HG02623 (cell line): ENCODE measurements around the gene UBE2C.

Experiments
- ATAC-seq: cut with Tn5 transposase; IDR thresholded peaks from one replicate; pipeline ENCODE4 v1.9.1; 2021; ENCODE audit warnings: moderate library complexity; ENCODE audit not compliant: unreplicated experiment

The UBE2C gene

DNA sequence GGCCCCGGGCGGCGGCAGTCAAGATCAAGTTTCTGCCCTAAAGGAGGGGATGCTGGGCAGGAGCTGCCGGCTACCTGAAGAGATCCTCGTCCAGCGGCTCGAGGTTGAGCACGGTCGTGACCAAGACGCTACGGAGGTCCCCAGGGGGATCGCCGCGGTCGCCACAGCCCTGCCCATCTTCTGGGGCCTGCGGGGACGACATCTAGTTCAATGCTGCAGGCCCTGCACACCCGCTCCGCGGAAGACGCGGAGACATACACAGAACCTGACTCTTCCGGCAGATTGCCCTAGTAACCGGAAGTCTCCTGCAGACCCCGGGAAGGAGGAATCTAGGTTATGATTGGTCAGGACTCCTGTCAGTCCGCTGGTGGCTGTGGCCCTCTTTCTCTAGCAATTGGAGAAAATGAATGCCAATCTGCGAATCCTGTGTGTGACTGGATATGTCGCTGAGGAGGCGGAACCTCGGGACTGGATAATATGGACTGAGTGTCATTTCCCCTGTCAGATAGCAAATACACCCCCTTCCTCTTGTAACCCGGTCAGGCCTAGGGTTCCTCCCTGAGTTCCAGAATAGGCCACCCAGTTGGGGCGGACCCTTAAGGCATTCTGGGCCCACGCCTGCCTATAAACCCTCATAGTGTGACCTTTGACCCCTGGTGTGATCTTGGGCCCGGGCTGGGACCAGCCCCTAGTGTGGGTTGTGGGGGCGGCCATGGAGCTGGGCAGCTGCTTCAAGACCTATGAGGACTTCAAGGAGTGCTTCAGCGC lies 44.9 kb downstream of the UBE2C start, which contains the start of the genes ACOT8 and ZSWIM3:
Gene ACOT8 (minus strand): TSS at position 279 of the 768 bp plus-strand sequence. CDS start 77 bp downstream, at position 202.
Gene ZSWIM3 (plus strand): TSS at position 501 of the 768 bp plus-strand sequence. CDS start 212 bp downstream, at position 713.
- ATAC-seq = peak; percentile 97

DNA sequence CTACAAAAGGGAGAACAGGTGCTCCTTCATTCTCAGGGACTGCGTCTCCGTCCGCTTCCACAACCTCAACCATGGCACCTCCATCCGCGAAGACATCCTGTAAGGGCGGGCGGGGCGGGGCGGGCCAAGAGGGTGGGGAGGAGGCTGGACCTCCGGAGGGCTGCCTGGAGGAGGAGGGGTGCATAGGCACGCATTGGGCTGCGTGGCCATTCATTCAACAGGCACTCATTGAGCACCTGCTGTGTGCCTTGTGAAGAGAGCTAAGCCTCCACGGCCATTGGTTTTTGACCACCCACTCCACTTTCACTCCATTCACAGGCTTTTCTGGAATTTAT lies 45.4 kb downstream of the UBE2C start:
- peak; percentile 10 for ATAC-seq

DNA sequence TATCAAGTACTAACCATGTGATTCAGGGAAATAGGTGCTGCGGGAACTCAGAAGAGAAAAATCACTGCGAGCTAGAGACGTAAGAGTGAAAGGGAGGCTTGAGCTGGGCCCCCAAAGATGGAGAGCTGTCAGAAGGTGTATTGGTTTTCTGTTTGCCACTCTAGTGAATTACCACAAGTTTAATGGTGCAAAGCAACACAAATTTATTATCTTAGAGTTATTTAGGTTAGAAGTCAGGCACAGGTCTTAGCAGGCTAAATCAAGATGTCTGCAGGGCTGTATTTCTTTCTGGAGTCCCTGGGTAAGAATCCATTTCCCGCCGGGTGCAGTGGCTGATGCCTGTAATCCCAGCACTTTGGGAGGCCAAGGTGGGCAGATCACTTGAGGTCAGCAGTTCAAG lies 47.5 kb downstream of the UBE2C start:
- ATAC-seq = no peak

DNA sequence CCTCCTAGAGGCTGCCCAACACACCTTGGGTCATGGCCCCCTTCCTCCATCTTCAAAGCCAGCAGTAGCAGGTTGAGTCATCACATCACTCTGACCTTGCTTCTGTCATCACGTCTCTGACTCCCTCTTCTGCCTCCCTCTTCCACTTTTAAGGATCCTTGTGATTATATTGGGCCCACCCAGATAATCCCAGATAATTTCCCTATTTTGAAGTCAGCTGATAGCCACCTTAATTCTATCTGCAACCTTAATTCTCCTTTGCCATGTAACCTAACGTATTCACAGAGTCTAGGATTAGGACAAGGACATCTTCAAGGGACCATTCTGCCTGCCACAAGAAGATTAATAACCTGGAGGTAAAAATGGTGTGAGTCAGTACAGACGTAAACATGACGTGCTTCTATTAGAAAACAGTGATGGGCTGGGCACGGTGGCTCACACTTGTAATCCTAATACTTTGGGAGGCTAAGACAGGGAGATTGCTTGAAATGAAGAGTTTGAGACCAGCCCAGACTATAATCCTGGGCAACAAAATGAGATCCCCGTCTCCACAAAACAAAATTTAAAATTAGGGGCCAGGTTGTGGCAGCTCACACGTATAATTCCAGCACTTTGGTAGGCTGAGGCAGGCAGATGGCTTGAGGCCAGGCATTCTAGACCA lies 48.2 kb downstream of the UBE2C start:
- no peak for ATAC-seq

DNA sequence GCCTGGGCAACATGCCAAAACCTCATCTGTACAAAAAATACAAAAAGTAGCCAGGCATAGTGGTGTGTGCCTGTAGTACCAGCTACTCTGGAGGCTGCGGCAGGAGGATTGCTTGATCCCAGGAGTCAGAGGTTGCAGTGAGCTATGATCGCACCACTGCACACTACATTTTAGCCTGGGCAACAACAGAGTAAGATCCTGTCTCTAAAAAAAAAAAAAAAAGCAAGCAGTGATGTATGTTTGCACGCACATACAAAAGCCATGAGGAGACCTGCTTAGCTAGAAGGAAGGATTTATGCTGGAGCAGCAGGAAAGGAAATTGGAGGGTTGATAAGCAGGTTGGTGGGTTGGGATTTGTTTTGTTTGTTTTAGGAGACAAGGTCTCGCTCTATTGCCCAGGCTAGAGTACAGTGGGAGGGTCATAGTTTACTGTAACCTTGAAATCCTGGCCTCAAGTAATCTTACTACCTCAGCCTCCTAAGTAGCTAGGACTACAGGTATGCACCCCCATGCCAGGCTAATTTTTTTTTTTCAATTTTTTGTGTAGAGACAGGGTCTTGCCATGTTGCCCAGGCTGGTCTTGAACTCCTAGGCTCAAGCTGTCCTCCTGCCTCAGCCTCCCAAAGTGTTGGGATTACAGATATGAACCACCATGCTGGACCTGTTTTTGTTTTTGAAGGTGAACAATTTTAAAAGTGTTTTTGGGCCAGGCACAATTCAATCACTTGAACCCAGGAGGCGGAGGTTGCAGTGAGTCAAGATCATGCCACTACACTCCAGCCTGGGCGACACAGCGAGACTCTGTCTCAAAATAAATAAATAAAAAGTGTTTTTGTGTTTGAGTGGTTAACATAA lies 49.0 kb downstream of the UBE2C start:
- no peak for ATAC-seq

DNA sequence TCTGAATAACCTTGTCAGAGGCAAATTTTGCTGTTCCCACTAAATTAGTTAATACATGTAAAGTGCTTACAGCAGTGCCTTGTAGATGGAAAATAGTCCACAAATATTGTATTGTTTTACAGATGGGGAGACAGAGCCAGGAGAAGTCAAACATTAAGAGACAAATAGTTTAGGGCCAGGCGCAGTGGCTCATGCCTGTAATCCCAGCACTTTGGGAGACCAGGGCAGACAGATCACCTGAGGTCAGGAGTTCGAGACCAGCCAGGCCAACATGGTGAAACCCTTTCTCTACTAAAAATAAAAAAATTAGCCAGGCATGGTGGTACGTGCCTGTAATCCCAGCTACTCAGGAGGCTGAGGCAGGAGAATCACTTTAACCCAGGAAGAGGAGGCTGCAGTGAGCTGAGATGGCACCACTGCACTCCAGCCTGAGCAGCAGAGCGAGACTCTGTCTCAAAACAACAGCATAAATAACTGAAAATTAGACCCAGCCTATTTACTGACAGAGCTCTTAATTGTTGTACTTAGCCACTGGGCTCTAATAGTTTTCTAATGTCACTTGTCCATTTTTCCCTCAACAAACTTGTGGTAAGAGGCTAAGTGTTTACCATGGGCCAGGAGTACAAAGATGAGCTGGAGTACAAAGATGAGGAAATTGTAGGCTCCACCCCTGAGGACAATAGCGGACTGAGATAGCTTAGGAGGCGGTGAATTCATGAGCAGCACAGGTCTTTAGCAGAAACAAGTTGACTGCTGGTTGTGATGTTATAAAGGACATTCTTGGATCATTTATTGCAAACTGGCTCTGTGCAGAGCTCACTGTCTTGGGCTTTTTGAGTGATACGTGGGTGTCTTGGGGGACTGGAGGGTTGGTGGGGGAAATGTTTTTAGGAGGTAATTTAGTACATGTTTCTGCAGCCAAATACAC lies 51.4 kb downstream of the UBE2C start:
- no peak for ATAC-seq

DNA sequence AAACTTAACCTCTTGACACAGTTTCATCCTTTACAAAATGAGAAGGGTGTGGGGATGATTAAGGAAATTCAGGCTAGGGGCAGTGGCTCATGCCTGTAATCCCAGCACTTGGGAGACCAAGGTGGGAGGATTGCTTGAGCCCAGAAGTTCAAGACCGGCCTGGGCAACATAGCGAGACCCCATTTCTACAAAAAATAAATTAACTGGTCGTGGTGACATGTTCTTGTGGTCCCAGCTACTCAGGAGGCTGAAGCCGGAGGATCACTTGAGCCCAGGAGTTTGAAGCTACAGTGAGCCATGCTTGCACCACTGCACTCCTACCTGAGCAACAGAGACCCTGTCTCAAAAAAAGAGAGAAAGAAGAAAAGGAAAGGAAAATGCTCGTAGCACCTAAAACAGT lies 54.0 kb downstream of the UBE2C start:
- no peak for ATAC-seq
